OCI-LY7 (cell line): Measurements from ENCODE around the gene ENKUR. TPM values are rescaled to one million over a fixed set of nuclear protein-coding genes. Genes with fewer than 3 reads are reported as not detected.

ENCODE experiments used
- BruUV-seq: library from RNA; stranded (reverse); fragments of 400-500 nt; replicated peaks from 2 replicates; lab custom pipeline; 2021; lab: Mats Ljungman, UMichigan
- CTCF ChIA-PET: fragments of 300-600 bp; sonication (Branson Sonifier 250); formaldehyde crosslinking; loops from one replicate; lab custom pipeline; 2022; ENCODE audit warnings: antibody characterized with exemption; ENCODE audit not compliant: unreplicated experiment; lab: Charles Lee
- POLR2A ChIA-PET: fragments of 300-600 bp; sonication (Branson Sonifier 250); formaldehyde crosslinking; loops from one replicate; lab custom pipeline; 2022; ENCODE audit warnings: antibody characterized with exemption; lab: Charles Lee
- DNase-seq: peaks from one replicate; pipeline ENCODE4 v3.0.0-alpha.2; 2015; ENCODE audit warnings: low spot score
- H2AFZ ChIP-seq: fragments of 200-600 bp; sonication (generic), shearing (Covaris generic); 2 replicates; pipeline ENCODE4 v1.6.1; 2014; ENCODE audit warnings: mild to moderate bottlenecking, antibody characterized with exemption, low read length, moderate library complexity
- H3K27ac ChIP-seq: fragments of 200-600 bp; sonication (generic); 2 replicates; pipeline ENCODE4 v1.5.1; 2014; ENCODE audit warnings: mixed run types, low read depth, mild to moderate bottlenecking, moderate library complexity, low read length, inconsistent platforms; ENCODE audit not compliant: poor library complexity, severe bottlenecking
- H3K36me3 ChIP-seq: fragments of 200-600 bp; sonication (generic); 2 replicates; pipeline ENCODE4 v1.6.1; 2014; ENCODE audit warnings: mild to moderate bottlenecking, antibody characterized with exemption, low read length, moderate library complexity, mixed read lengths; ENCODE audit not compliant: insufficient read depth
- H3K4me1 ChIP-seq: fragments of 200-600 bp; sonication (generic); 2 replicates; pipeline ENCODE4 v1.5.1; 2014; ENCODE audit warnings: mild to moderate bottlenecking, low read length; ENCODE audit not compliant: insufficient read depth, poor library complexity, severe bottlenecking
- H3K4me2 ChIP-seq: fragments of 200-600 bp; sonication (generic); 2 replicates; pipeline ENCODE4 v1.6.1; 2014; ENCODE audit warnings: mild to moderate bottlenecking, low read length
- H3K4me3 ChIP-seq: fragments of 200-600 bp; sonication (generic); 2 replicates; pipeline ENCODE4 v1.5.1; 2014; ENCODE audit warnings: mild to moderate bottlenecking, low read depth, low read length; ENCODE audit not compliant: poor library complexity, severe bottlenecking
- H3K79me2 ChIP-seq: fragments of 200-600 bp; sonication (generic); 2 replicates; pipeline ENCODE4 v1.6.1; 2016; ENCODE audit warnings: low read depth, mild to moderate bottlenecking, low read length, moderate library complexity, mixed read lengths; ENCODE audit not compliant: insufficient read depth
- H3K9me2 ChIP-seq: fragments of 200-600 bp; sonication (generic); 2 replicates; pipeline ENCODE4 v1.6.1; 2016; ENCODE audit warnings: mild to moderate bottlenecking, low read length, mixed read lengths; ENCODE audit not compliant: insufficient read depth
- H3K9me3 ChIP-seq: fragments of 200-600 bp; sonication (generic); 2 replicates; pipeline ENCODE4 v1.6.1; 2014; ENCODE audit warnings: mild to moderate bottlenecking, mixed run types, low read length, mixed read lengths
- H4K20me1 ChIP-seq: fragments of 200-600 bp; sonication (generic); 2 replicates; pipeline ENCODE4 v1.6.1; 2014; ENCODE audit warnings: mild to moderate bottlenecking, antibody characterized with exemption, low read length, moderate library complexity, mixed read lengths; ENCODE audit not compliant: insufficient read depth
- EZH2phosphoT487 ChIP-seq: fragments of 200-600 bp; sonication (generic); IDR thresholded peaks from 2 replicates; pipeline ENCODE4 v1.6.1; 2018; ENCODE audit warnings: low read depth, borderline replicate concordance, mild to moderate bottlenecking, mixed run types, antibody characterized with exemption, low read length, moderate library complexity, mixed read lengths
- intact Hi-C: fragments of 100-400 bp; cut with micrococcal nuclease; formaldehyde crosslinking; loops from one replicate; pipeline ENCODE4 v1.10.0; 2022; ENCODE audit not compliant: unreplicated experiment
- total RNA-seq, 2 experiments: library from RNA; depleted of rRNA in 1 of 2; stranded (reverse); fragments of >200 nt in 1 of 2; shearing (Covaris generic) in 1 of 2; gene quantifications; 2 replicates each; pipeline ENCODE4 v1.2.3, GENCODE V29; 2014 to 2022
- TF ChIP-seq, protein P1 (sequence below): fragments of 200-600 bp; sonication (generic); conservative IDR thresholded peaks from 2 replicates; pipeline ENCODE4 v1.5.1; 2014; ENCODE audit warnings: mild to moderate bottlenecking, antibody characterized with exemption, low read length, moderate library complexity, mixed read lengths

The ENKUR gene
- total RNA-seq, 2 experiments from 2014 or later = not detected

DNA sequence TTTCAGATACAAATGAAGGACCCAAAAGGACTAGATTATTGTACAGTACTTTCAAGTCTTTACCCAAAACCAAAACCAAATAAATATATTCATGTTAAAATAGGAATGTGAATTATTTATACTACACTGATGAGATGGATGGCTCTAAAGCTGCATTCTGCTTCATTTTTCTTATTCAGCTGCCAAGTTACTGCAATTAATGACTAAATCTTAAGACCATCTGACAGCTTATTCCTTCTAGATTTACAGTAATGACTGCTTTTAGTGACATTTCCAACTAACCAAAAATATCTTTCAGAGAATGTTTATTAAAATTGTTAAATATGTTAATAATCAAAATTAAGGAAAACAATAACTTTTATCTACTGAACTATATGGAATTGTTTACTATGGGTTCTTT lies 20.9 kb downstream of the ENKUR start:
- H3K27ac ChIP-seq = no peak overlapping the region
- BruUV-seq = no TSS peak
- H3K4me3 ChIP-seq = no peak overlapping the region
- no peaks in the 10 kb centered on the region for H4K20me1 ChIP-seq
- H3K79me2 ChIP-seq = no peaks in the 10 kb centered on the region
- H2AFZ ChIP-seq = no peak overlapping the region
- no peak overlapping the region for H3K4me2 ChIP-seq
- no peak for DNase-seq
- ChIA-PET POLR2A (interaction anchor here (0.5 kb wide), 1 partner anchor 14 kb away, joined by 3 read pairs; no protein-coding TSS in a partner anchor), CTCF (no interaction called here)
- intact Hi-C loops = no loop called here
- peaks cover 4% of the 10 kb centered on the region; the same call in 1 of the 2 replicates for H3K9me3 ChIP-seq
- no peaks in the 10 kb centered on the region for H3K4me1 ChIP-seq
- H3K36me3 ChIP-seq = no peaks in the 10 kb centered on the region
- no peaks in the 10 kb centered on the region for H3K9me2 ChIP-seq
- TF ChIP-seq, protein P1, sequence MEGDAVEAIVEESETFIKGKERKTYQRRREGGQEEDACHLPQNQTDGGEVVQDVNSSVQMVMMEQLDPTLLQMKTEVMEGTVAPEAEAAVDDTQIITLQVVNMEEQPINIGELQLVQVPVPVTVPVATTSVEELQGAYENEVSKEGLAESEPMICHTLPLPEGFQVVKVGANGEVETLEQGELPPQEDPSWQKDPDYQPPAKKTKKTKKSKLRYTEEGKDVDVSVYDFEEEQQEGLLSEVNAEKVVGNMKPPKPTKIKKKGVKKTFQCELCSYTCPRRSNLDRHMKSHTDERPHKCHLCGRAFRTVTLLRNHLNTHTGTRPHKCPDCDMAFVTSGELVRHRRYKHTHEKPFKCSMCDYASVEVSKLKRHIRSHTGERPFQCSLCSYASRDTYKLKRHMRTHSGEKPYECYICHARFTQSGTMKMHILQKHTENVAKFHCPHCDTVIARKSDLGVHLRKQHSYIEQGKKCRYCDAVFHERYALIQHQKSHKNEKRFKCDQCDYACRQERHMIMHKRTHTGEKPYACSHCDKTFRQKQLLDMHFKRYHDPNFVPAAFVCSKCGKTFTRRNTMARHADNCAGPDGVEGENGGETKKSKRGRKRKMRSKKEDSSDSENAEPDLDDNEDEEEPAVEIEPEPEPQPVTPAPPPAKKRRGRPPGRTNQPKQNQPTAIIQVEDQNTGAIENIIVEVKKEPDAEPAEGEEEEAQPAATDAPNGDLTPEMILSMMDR = no peak
- TF ChIP-seq EZH2phosphoT487 = no peak

DNA sequence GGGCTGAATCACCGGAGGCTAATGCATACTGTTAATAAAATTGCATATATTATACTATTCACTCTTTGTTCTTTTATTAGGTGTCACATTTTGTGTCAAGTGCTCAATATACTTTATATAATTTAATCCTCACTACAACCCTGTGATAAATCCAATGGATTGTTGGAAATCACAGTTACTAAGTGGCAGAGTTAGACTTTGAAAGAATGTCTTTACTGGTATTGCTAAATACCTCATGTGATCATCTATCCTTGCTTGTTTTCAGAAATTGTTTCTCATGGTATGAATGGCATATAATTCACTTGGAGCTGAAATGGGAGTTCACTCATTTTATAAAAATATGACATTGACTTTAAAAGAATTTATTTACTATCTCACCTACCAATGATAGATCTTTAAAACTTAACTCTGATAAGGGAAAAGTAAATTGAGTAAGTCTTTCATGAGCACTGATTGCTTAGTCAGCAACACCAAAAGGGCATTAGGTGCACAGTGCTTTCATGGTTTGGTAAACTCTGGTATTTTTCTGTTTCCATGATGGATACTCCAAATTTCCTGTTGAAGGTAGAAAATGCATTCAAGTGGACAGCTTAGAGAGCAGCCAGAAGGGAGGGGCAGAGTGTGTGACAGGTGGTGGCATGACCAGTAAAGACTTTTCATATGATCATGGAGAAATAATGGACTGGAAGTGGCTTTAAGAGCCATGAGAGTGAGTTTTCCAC lies 22.6 kb downstream of the ENKUR start:
- H3K9me3 ChIP-seq = no peaks in the 10 kb centered on the region
- no peaks in the 10 kb centered on the region for H3K9me2 ChIP-seq
- H4K20me1 ChIP-seq = no peaks in the 10 kb centered on the region
- H3K4me2 ChIP-seq = no peak overlapping the region
- no peaks in the 10 kb centered on the region for H3K4me1 ChIP-seq
- no peaks in the 10 kb centered on the region for H3K36me3 ChIP-seq
- no peak overlapping the region for H3K27ac ChIP-seq
- POLR2A ChIA-PET = no interaction called here
- CTCF ChIA-PET = no interaction called here
- no peak overlapping the region for H2AFZ ChIP-seq
- H3K79me2 ChIP-seq = no peaks in the 10 kb centered on the region
- intact Hi-C loops = no loop called here
- no peak overlapping the region for H3K4me3 ChIP-seq
- DNase-seq = no peak
- no peak for TF ChIP-seq EZH2phosphoT487
- TF ChIP-seq, protein P1 = no peak
- BruUV-seq = no TSS peak

DNA sequence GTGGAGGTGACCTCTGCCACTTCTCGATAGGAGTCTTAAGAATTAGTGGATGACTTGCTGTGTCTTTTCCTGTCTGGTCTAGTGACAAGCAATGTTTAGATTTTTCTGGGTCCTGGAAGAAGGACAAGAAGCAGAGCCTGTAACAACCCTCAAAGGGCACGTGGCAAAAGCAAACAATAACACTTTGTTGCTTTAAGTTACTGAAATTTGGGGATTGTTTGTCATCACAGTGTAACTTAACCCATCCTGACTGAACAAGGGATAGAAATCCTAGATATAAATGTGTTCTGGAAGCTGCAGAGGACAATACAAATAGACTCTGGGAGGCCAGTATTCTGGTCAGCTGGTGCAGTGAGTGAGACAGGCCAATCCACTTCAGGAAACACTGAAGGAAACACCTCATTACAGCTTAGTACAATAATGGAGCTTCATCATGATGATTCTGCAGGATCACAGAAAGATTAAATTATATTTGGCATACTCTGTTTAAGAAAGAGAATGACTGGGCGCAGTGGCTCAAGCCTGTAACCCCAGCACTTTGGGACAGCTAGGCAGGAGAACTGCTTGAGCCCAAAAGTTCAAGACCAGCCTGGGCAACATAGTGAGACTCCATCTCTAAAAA lies 23.3 kb downstream of the ENKUR start:
- Histone ChIP-seq H3K4me1 (no peaks in the 10 kb centered on the region), H3K79me2 (no peaks in the 10 kb centered on the region), H2AFZ (no peak overlapping the region), H3K36me3 (no peaks in the 10 kb centered on the region), H4K20me1 (no peaks in the 10 kb centered on the region), H3K4me3 (no peak overlapping the region), H3K4me2 (no peak overlapping the region), H3K27ac (no peak overlapping the region), H3K9me3 (no peaks in the 10 kb centered on the region), H3K9me2 (no peaks in the 10 kb centered on the region)
- no peak for TF ChIP-seq EZH2phosphoT487
- TF ChIP-seq, protein P1 = no peak
- intact Hi-C loops = no loop called here
- no TSS peak for BruUV-seq
- POLR2A ChIA-PET = interaction anchor here (0.6 kb wide), 1 partner anchor 19 kb away, joined by 3 read pairs; no protein-coding TSS in a partner anchor
- DNase-seq = no peak
- CTCF ChIA-PET = no interaction called here
